GM23338 (cell line): ENCODE results near the gene CSRNP3.

Source experiments
- CREB1 ChIP-seq: fragments of 250-450 bp; sonication (Bioruptor Pico); IDR thresholded peaks from 2 replicates; pipeline ENCODE4 v1.5.0; 2020; ENCODE audit warnings: low read depth, mild to moderate bottlenecking, moderate library complexity
- EZH2 ChIP-seq: fragments of 200-600 bp; sonication (generic); IDR thresholded peaks from one replicate; pipeline ENCODE4 v1.8.0; 2017; ENCODE audit warnings: antibody characterized with exemption, mild to moderate bottlenecking, low read depth; ENCODE audit not compliant: unreplicated experiment
- EZH2phosphoT487 ChIP-seq: fragments of 200-600 bp; sonication (generic); IDR thresholded peaks from one replicate; pipeline ENCODE4 v1.8.1; 2018; ENCODE audit warnings: antibody characterized with exemption; ENCODE audit not compliant: unreplicated experiment
- JUNB ChIP-seq: IDR thresholded peaks from one replicate; pipeline ENCODE4 v1.6.1; 2016; ENCODE audit warnings: antibody characterized with exemption; ENCODE audit not compliant: unreplicated experiment
- POLR2AphosphoS5 ChIP-seq: IDR thresholded peaks from 2 replicates; pipeline ENCODE4 v1.6.1; 2016; ENCODE audit warnings: antibody characterized with exemption, low read depth
- TF ChIP-seq, protein P1 (sequence below), 2 experiments: fragments of 200-600 bp in 1 of 2; sonication (generic) in 1 of 2; conservative IDR thresholded peaks; 2 replicates each; pipeline versions ENCODE4 v1.5.1 to v1.6.1; 2016 to 2017; ENCODE audit warnings: antibody characterized with exemption in 2 of 2, low read depth in 2 of 2, mild to moderate bottlenecking in 2 of 2, moderate library complexity in 1 of 2
- TF ChIP-seq, protein P2 (sequence below): IDR thresholded peaks from one replicate; pipeline ENCODE4 v1.6.1; 2018; ENCODE audit warnings: antibody characterized with exemption; ENCODE audit not compliant: unreplicated experiment

DNA sequence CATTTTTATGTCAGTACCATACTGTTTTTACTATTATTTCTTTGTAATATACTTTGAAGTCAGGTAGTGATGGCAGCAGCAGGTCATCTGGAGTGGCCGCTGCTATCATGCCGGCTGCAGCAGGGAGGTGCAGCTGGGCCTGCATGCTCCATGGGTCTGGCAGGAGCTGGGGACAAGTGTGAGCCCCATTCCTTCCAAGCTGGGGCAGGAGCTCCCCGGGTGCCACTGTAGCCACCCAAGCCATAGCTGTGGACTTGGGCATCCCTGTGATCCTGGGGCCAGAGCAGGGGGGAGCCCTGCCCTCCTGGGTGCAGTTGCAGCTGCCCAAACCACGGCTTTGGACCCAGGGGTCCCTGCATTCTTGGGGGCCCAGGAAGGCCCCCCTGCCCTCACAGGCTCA, 59.2 kb downstream of the CSRNP3 start:
- TF ChIP-seq, protein P1, sequence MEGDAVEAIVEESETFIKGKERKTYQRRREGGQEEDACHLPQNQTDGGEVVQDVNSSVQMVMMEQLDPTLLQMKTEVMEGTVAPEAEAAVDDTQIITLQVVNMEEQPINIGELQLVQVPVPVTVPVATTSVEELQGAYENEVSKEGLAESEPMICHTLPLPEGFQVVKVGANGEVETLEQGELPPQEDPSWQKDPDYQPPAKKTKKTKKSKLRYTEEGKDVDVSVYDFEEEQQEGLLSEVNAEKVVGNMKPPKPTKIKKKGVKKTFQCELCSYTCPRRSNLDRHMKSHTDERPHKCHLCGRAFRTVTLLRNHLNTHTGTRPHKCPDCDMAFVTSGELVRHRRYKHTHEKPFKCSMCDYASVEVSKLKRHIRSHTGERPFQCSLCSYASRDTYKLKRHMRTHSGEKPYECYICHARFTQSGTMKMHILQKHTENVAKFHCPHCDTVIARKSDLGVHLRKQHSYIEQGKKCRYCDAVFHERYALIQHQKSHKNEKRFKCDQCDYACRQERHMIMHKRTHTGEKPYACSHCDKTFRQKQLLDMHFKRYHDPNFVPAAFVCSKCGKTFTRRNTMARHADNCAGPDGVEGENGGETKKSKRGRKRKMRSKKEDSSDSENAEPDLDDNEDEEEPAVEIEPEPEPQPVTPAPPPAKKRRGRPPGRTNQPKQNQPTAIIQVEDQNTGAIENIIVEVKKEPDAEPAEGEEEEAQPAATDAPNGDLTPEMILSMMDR (conservative IDR thresholded peaks at IDR 0.05; ENCODE audit: low read depth in 2 of 2) = no peak
- TF ChIP-seq JUNB = no peak
- TF ChIP-seq EZH2 = no peak
- no peak for TF ChIP-seq POLR2AphosphoS5
- TF ChIP-seq EZH2phosphoT487 = no peak
- TF ChIP-seq, protein P2, sequence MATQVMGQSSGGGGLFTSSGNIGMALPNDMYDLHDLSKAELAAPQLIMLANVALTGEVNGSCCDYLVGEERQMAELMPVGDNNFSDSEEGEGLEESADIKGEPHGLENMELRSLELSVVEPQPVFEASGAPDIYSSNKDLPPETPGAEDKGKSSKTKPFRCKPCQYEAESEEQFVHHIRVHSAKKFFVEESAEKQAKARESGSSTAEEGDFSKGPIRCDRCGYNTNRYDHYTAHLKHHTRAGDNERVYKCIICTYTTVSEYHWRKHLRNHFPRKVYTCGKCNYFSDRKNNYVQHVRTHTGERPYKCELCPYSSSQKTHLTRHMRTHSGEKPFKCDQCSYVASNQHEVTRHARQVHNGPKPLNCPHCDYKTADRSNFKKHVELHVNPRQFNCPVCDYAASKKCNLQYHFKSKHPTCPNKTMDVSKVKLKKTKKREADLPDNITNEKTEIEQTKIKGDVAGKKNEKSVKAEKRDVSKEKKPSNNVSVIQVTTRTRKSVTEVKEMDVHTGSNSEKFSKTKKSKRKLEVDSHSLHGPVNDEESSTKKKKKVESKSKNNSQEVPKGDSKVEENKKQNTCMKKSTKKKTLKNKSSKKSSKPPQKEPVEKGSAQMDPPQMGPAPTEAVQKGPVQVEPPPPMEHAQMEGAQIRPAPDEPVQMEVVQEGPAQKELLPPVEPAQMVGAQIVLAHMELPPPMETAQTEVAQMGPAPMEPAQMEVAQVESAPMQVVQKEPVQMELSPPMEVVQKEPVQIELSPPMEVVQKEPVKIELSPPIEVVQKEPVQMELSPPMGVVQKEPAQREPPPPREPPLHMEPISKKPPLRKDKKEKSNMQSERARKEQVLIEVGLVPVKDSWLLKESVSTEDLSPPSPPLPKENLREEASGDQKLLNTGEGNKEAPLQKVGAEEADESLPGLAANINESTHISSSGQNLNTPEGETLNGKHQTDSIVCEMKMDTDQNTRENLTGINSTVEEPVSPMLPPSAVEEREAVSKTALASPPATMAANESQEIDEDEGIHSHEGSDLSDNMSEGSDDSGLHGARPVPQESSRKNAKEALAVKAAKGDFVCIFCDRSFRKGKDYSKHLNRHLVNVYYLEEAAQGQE = no peak
- TF ChIP-seq CREB1 = no peak
